ENCODE results near the gene TMEM164.
"Not testable (repeated sequence)": the region's sequence is repeated elsewhere in the genome, so short reads cannot be mapped to it uniquely, and the experiment has no call there.

TMEM164 gene

GRCh38 chrX:110002300-110003166 is at the start of gene TMEM164:
Gene TMEM164 (plus strand): TSS chrX:110003114. CDS start chrX:110003775, 661 bp downstream.
- peak; percentile 38 for DNase-seq (ENCODE audit: insufficient read length, low spot score)

GRCh38 chrX:109954333-109954732 is 48.6 kb upstream of the TMEM164 start:
- peak; percentile 66 for FAIRE-seq
- DNase-seq (ENCODE audit: insufficient read length, low spot score) = no peak

More at GRCh38 chrX:110002300-110003166, at the start of gene TMEM164:
- peak; percentile 91 for FAIRE-seq

GRCh38 chrX:109954955-109955354 is 48.0 kb upstream of the TMEM164 start:
- DNase-seq (ENCODE audit: insufficient read length, low spot score) (no peak), FAIRE-seq (no peak)

- DNase-seq (ENCODE audit: insufficient read length, low spot score) (no peak), FAIRE-seq (no peak)
Observed at GRCh38 chrX:109958266-109958665, 44.6 kb upstream of the TMEM164 start.

- no peak for DNase-seq (ENCODE audit: insufficient read length, low spot score)
- FAIRE-seq = no peak
Observed at GRCh38 chrX:109959356-109959871, 43.5 kb upstream of the TMEM164 start.

- DNase-seq (ENCODE audit: insufficient read length, low spot score) (no peak), FAIRE-seq (no peak)
Observed at GRCh38 chrX:109964390-109964789, 38.5 kb upstream of the TMEM164 start.

GRCh38 chrX:109966246-109966645 is 36.7 kb upstream of the TMEM164 start:
- DNase-seq (ENCODE audit: insufficient read length, low spot score) (no peak), FAIRE-seq (no peak)

GRCh38 chrX:109967156-109967555 is 35.8 kb upstream of the TMEM164 start:
- DNase-seq (ENCODE audit: insufficient read length, low spot score) = no peak

GRCh38 chrX:109970841-109971240 is 32.1 kb upstream of the TMEM164 start:
- not testable (repeated sequence) for DNase-seq (ENCODE audit: insufficient read length, low spot score); FAIRE-seq

More at GRCh38 chrX:109967156-109967555, 35.8 kb upstream of the TMEM164 start:
- no peak for FAIRE-seq

GRCh38 chrX:109974906-109975655 is 27.8 kb upstream of the TMEM164 start:
- no peak for DNase-seq (ENCODE audit: insufficient read length, low spot score)
- FAIRE-seq = no peak

- not testable (repeated sequence) for DNase-seq (ENCODE audit: insufficient read length, low spot score); FAIRE-seq
Observed at GRCh38 chrX:109985210-109985609, 17.7 kb upstream of the TMEM164 start.

GRCh38 chrX:109987884-109988283 is 15.0 kb upstream of the TMEM164 start:
- no peak for DNase-seq (ENCODE audit: insufficient read length, low spot score)
- FAIRE-seq = no peak

- no peak for DNase-seq (ENCODE audit: insufficient read length, low spot score)
- FAIRE-seq = peak; percentile 68
Observed at GRCh38 chrX:109990582-109991276, 12.2 kb upstream of the TMEM164 start.

GRCh38 chrX:109992203-109992602 is 10.7 kb upstream of the TMEM164 start:
- no peak for DNase-seq (ENCODE audit: insufficient read length, low spot score)
- FAIRE-seq = no peak

GRCh38 chrX:109995155-109995554 is 7.8 kb upstream of the TMEM164 start:
- FAIRE-seq = no peak

GRCh38 chrX:109997786-109998452 is 5.0 kb upstream of the TMEM164 start:
- no peak for FAIRE-seq
- DNase-seq (ENCODE audit: insufficient read length, low spot score) = no peak

More at GRCh38 chrX:109995155-109995554, 7.8 kb upstream of the TMEM164 start:
- DNase-seq (ENCODE audit: insufficient read length, low spot score) = no peak

GRCh38 chrX:110000000-110000399 is 2.9 kb upstream of the TMEM164 start:
- FAIRE-seq (no peak), DNase-seq (ENCODE audit: insufficient read length, low spot score) (no peak)

- peak; percentile 58 for FAIRE-seq
Observed at GRCh38 chrX:110000847-110001713, 1.8 kb upstream of the TMEM164 start.

GRCh38 chrX:110001740-110002299 is 1.1 kb upstream of the TMEM164 start:
- FAIRE-seq (no peak), DNase-seq (ENCODE audit: insufficient read length, low spot score) (no peak)

More at GRCh38 chrX:110000847-110001713, 1.8 kb upstream of the TMEM164 start:
- DNase-seq (ENCODE audit: insufficient read length, low spot score) = no peak
